Ishikawa (cell line): ENCODE measurements around the gene MAGI1.

Experiments used
- CEBPB ChIP-seq: IDR thresholded peaks from 2 replicates; pipeline ENCODE4 v1.6.1; 2012
- EGR1 ChIP-seq: IDR thresholded peaks from 2 replicates; pipeline ENCODE4 v1.6.1; 2012
- EP300 ChIP-seq: IDR thresholded peaks from 2 replicates; pipeline ENCODE4 v1.6.1; 2012; ENCODE audit warnings: borderline replicate concordance
- RAD21 ChIP-seq: IDR thresholded peaks from 2 replicates; pipeline ENCODE4 v1.6.1; 2012; ENCODE audit warnings: low read depth
- TAF1 ChIP-seq: IDR thresholded peaks from 2 replicates; pipeline ENCODE4 v1.6.1; 2012; ENCODE audit warnings: low read depth, mild to moderate bottlenecking
- YY1 ChIP-seq: IDR thresholded peaks from 2 replicates; pipeline ENCODE4 v1.6.1; 2012; ENCODE audit warnings: low read depth
- ZBTB7A ChIP-seq: IDR thresholded peaks from 2 replicates; pipeline ENCODE4 v1.6.1; 2012; ENCODE audit warnings: low read depth
- TF ChIP-seq, protein P1 (sequence below): IDR thresholded peaks from 2 replicates; pipeline ENCODE4 v1.6.1; 2012; ENCODE audit warnings: low read depth, mild to moderate bottlenecking
- TF ChIP-seq, protein P2 (sequence below): IDR thresholded peaks from 2 replicates; pipeline ENCODE4 v1.6.1; 2012

DNA sequence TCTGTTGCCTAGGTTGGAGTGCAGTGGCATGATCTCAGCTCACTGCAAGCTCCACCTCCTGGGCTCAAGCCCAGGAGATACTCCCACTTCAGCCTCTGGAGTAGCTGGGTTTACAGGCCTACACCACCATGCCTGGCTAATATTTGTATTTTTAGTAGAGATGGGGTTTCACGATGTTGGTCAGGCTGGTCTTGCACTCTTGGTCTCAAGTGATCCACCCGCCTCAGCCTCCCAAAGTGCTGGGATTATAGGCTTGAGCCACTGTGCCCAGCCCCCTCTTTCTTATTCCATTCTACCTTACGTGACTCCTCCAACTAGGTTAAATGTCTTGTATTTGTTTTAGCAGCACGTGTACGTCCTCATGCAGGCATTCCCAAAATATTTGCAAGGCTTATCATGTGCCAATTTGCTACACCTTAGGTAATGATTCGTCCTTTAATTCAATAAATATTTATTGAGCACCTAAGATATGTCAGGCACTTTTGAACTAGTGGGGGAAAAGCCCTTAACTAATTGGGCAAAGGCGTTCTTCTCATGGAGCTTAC, 14.9 kb upstream of the MAGI1 start:
- no peak for TF ChIP-seq ZBTB7A
- no peak for TF ChIP-seq YY1
- TF ChIP-seq EP300: no peak
- no peak for TF ChIP-seq TAF1
- TF ChIP-seq, protein P1, sequence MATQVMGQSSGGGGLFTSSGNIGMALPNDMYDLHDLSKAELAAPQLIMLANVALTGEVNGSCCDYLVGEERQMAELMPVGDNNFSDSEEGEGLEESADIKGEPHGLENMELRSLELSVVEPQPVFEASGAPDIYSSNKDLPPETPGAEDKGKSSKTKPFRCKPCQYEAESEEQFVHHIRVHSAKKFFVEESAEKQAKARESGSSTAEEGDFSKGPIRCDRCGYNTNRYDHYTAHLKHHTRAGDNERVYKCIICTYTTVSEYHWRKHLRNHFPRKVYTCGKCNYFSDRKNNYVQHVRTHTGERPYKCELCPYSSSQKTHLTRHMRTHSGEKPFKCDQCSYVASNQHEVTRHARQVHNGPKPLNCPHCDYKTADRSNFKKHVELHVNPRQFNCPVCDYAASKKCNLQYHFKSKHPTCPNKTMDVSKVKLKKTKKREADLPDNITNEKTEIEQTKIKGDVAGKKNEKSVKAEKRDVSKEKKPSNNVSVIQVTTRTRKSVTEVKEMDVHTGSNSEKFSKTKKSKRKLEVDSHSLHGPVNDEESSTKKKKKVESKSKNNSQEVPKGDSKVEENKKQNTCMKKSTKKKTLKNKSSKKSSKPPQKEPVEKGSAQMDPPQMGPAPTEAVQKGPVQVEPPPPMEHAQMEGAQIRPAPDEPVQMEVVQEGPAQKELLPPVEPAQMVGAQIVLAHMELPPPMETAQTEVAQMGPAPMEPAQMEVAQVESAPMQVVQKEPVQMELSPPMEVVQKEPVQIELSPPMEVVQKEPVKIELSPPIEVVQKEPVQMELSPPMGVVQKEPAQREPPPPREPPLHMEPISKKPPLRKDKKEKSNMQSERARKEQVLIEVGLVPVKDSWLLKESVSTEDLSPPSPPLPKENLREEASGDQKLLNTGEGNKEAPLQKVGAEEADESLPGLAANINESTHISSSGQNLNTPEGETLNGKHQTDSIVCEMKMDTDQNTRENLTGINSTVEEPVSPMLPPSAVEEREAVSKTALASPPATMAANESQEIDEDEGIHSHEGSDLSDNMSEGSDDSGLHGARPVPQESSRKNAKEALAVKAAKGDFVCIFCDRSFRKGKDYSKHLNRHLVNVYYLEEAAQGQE: no peak
- no peak for TF ChIP-seq RAD21
- TF ChIP-seq, protein P2, sequence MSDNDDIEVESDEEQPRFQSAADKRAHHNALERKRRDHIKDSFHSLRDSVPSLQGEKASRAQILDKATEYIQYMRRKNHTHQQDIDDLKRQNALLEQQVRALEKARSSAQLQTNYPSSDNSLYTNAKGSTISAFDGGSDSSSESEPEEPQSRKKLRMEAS: no peak
- TF ChIP-seq CEBPB: no peak
- no peak for TF ChIP-seq EGR1
